ENCODE results near the gene ATP1A1.

GRCh38 chr1:116413414-116413813 lies 40.4 kb downstream of the ATP1A1 start:
- TF ChIP-seq, protein P1, sequence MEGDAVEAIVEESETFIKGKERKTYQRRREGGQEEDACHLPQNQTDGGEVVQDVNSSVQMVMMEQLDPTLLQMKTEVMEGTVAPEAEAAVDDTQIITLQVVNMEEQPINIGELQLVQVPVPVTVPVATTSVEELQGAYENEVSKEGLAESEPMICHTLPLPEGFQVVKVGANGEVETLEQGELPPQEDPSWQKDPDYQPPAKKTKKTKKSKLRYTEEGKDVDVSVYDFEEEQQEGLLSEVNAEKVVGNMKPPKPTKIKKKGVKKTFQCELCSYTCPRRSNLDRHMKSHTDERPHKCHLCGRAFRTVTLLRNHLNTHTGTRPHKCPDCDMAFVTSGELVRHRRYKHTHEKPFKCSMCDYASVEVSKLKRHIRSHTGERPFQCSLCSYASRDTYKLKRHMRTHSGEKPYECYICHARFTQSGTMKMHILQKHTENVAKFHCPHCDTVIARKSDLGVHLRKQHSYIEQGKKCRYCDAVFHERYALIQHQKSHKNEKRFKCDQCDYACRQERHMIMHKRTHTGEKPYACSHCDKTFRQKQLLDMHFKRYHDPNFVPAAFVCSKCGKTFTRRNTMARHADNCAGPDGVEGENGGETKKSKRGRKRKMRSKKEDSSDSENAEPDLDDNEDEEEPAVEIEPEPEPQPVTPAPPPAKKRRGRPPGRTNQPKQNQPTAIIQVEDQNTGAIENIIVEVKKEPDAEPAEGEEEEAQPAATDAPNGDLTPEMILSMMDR (IDR thresholded peaks at IDR 0.05): no peak
- TF ChIP-seq POLR2A (IDR thresholded peaks at IDR 0.05) (no peak), POLR2AphosphoS5 (IDR thresholded peaks at IDR 0.05; ENCODE audit: insufficient read depth in 1 of 2, low read depth in 1 of 2) (no peak)

Data from vagina (tissue), 2 donors.